Keratinocyte (primary cell): ENCODE results near the gene STOML3. TPM values are rescaled to one million over a fixed set of nuclear protein-coding genes. Genes with fewer than 3 reads are reported as not detected.

Source experiments
- DNase-seq: peaks from one replicate; pipeline ENCODE4 v3.0.0-alpha.2; 2011; ENCODE audit warnings: low read depth, missing footprints, low spot score
- FAIRE-seq: peaks from 2 replicates; lab custom pipeline; 2011; peaks lifted over from hg19 to GRCh38; lab: Jason Lieb, UNC
- H2AFZ ChIP-seq: 2 replicates; pipeline ENCODE4 v1.6.0; 2012; ENCODE audit warnings: low read length, control low read depth, inconsistent platforms; ENCODE audit not compliant: control insufficient read depth
- H3K27ac ChIP-seq: 2 replicates; pipeline ENCODE4 v1.5.1; 2011; ENCODE audit warnings: low read length; ENCODE audit not compliant: control insufficient read depth, insufficient read depth
- H3K27me3 ChIP-seq: 3 replicates; pipeline ENCODE4 v1.6.0; 2011; ENCODE audit warnings: low read length; ENCODE audit not compliant: control insufficient read depth, insufficient read depth; ENCODE audit errors: extremely low read depth
- H3K36me3 ChIP-seq, 2 experiments: 2 replicates in 1 of 2; 3 replicates in 1 of 2; pipeline ENCODE4 v1.5.1; 2011; ENCODE audit warnings: low read length in 2 of 2, mild to moderate bottlenecking in 1 of 2; ENCODE audit not compliant: control insufficient read depth in 2 of 2, insufficient read depth in 2 of 2; ENCODE audit errors: extremely low read depth in 1 of 2
- H3K4me1 ChIP-seq: 3 replicates; pipeline ENCODE4 v1.5.1; 2011; ENCODE audit warnings: low read length; ENCODE audit not compliant: control insufficient read depth, insufficient read depth; ENCODE audit errors: extremely low read depth
- H3K4me2 ChIP-seq: 3 replicates; pipeline ENCODE4 v1.6.0; 2011; ENCODE audit warnings: low read depth, low read length; ENCODE audit not compliant: control insufficient read depth, insufficient read depth; ENCODE audit errors: extremely low read depth
- H3K4me3 ChIP-seq, 3 experiments: fragments of 200-600 bp in 1 of 3; sonication (generic) in 1 of 3; 2 replicates in 2 of 3; 3 replicates in 1 of 3; pipeline ENCODE4 v1.5.1; 2011 to 2016; ENCODE audit warnings: low read length in 3 of 3, mild to moderate bottlenecking in 3 of 3, control low read depth in 2 of 3, inconsistent platforms in 1 of 3, low read depth in 1 of 3, mixed read lengths in 1 of 3, mixed run types in 1 of 3, moderate library complexity in 1 of 3; ENCODE audit not compliant: control insufficient read depth in 2 of 3, insufficient read depth in 2 of 3; ENCODE audit errors: extremely low read depth in 1 of 3
- H3K79me2 ChIP-seq: 2 replicates; pipeline ENCODE4 v1.6.0; 2012; ENCODE audit warnings: low read length; ENCODE audit not compliant: control insufficient read depth, insufficient read depth
- H3K9ac ChIP-seq: 3 replicates; pipeline ENCODE4 v1.6.0; 2011; ENCODE audit warnings: low read length; ENCODE audit not compliant: control insufficient read depth, insufficient read depth; ENCODE audit errors: extremely low read depth
- H3K9me1 ChIP-seq: 3 replicates; pipeline ENCODE4 v1.6.0; 2011; ENCODE audit warnings: low read length; ENCODE audit not compliant: control insufficient read depth, insufficient read depth; ENCODE audit errors: extremely low read depth
- H3K9me3 ChIP-seq: 2 replicates; pipeline ENCODE4 v1.5.1; 2012; ENCODE audit warnings: low read depth, low read length; ENCODE audit not compliant: control insufficient read depth
- H4K20me1 ChIP-seq: 3 replicates; pipeline ENCODE4 v1.6.0; 2011; ENCODE audit warnings: low read length; ENCODE audit not compliant: control insufficient read depth, insufficient read depth; ENCODE audit errors: extremely low read depth
- CTCF ChIP-seq, 3 experiments: IDR thresholded peaks in 1 of 3; conservative IDR thresholded peaks in 1 of 3; optimal IDR thresholded peaks in 1 of 3; 2 replicates in 2 of 3; 3 replicates in 1 of 3; pipeline versions ENCODE3 to v1.5.1; 2011; ENCODE audit warnings: low read length in 3 of 3, mild to moderate bottlenecking in 3 of 3, moderate library complexity in 2 of 3, control low read depth in 1 of 3, inconsistent platforms in 1 of 3; ENCODE audit not compliant: insufficient read depth in 2 of 3; ENCODE audit errors: extremely low read depth in 1 of 3
- EZH2 ChIP-seq: IDR thresholded peaks from one replicate; pipeline ENCODE4 v1.6.1; 2012; ENCODE audit warnings: inconsistent platforms, mild to moderate bottlenecking, low read length, moderate library complexity
- dilution Hi-C: fragments of 300-500 bp; cut with MboI; formaldehyde crosslinking; loops from one replicate; pipeline ENCODE4 v1.7.0; 2020; ENCODE audit warnings: low sequenced_read_pairs; ENCODE audit not compliant: extremely low pct_ligation_motif_present
- polyA plus RNA-seq, 5 experiments: library from polyadenylated mRNA; depleted of rRNA in 3 of 5; stranded (reverse) in 3 of 5; stranded (forward) in 1 of 5; unstranded in 1 of 5; fragments of >200 nt; gene quantifications; 1 replicate in 1 of 5; 2 replicates in 3 of 5; 3 replicates in 1 of 5; pipeline versions ENCODE4 v1.2.1 to v1.2.3, GENCODE V29; 2011 to 2012; ENCODE audit warnings: missing spikeins in 2 of 5, low read depth in 1 of 5, low replicate concordance in 1 of 5

The STOML3 gene
- polyA plus RNA-seq, 1 donor (not counting 4 experiments of a cell fraction or from before 2014, with no cell fraction given): not detected

- Histone ChIP-seq H3K9me3 (no peaks in the 10 kb centered on the region), H3K4me3 (no peak overlapping the region), H3K9me1 (no peaks in the 10 kb centered on the region), H3K27me3 (no peaks in the 10 kb centered on the region), H3K79me2 (no peaks in the 10 kb centered on the region), H3K27ac (no peak overlapping the region), H3K4me1 (no peaks in the 10 kb centered on the region), H3K9ac (no peak overlapping the region), H4K20me1 (no peaks in the 10 kb centered on the region), H3K36me3 (no peaks in the 10 kb centered on the region), H2AFZ (no peak overlapping the region), H3K4me2 (no peak overlapping the region)
- TF ChIP-seq EZH2: no peak
- TF ChIP-seq CTCF (optimal IDR thresholded peaks at IDR 0.05 in 1 of 3, IDR thresholded peaks at IDR 0.05 in 1 of 3, conservative IDR thresholded peaks at IDR 0.05 in 1 of 3; ENCODE audit: extremely low read depth in 1 of 3, insufficient read depth in 2 of 3, low read length in 3 of 3): no peak
- dilution Hi-C loops: no loop called here
- FAIRE-seq (peak; percentile 23), DNase-seq (no peak)
These were observed 9.5 kb downstream of the STOML3 start for GRCh38 chr13:38981096-38981495.

- no peak overlapping the region for H2AFZ ChIP-seq
- no peak overlapping the region for H3K4me3 ChIP-seq
- no peaks in the 10 kb centered on the region for H4K20me1 ChIP-seq
- TF ChIP-seq CTCF (optimal IDR thresholded peaks at IDR 0.05 in 1 of 3, IDR thresholded peaks at IDR 0.05 in 1 of 3, conservative IDR thresholded peaks at IDR 0.05 in 1 of 3; ENCODE audit: extremely low read depth in 1 of 3, insufficient read depth in 2 of 3, low read length in 3 of 3): no peak
- TF ChIP-seq EZH2: no peak
- H3K27me3 ChIP-seq: no peaks in the 10 kb centered on the region
- DNase-seq (no peak), FAIRE-seq (no peak)
- H3K9me3 ChIP-seq: no peaks in the 10 kb centered on the region
- no peaks in the 10 kb centered on the region for H3K36me3 ChIP-seq
- no peaks in the 10 kb centered on the region for H3K79me2 ChIP-seq
- H3K9me1 ChIP-seq: no peaks in the 10 kb centered on the region
- no peaks in the 10 kb centered on the region for H3K4me1 ChIP-seq
- H3K9ac ChIP-seq: no peak overlapping the region
- dilution Hi-C loops: no loop called here
- H3K27ac ChIP-seq: no peak overlapping the region
- no peak overlapping the region for H3K4me2 ChIP-seq
These were observed 9.9 kb downstream of the STOML3 start for GRCh38 chr13:38980750-38981078.
